Chondrocyte (in vitro differentiated cells): ENCODE measurements around the gene AP4E1. TPM values are rescaled to one million over a fixed set of nuclear protein-coding genes. Genes with fewer than 3 reads are reported as not detected.
A peak's percentile ranks its signal among the peaks of the same experiment; 100 is the strongest.
"Not testable (repeated sequence)": the region's sequence is repeated elsewhere in the genome, so short reads cannot be mapped to it uniquely, and the experiment has no call there.

ENCODE experiments used
- DNase-seq: peaks from one replicate; pipeline ENCODE4 v3.0.0; 2021; ENCODE audit warnings: mixed read lengths, low spot score
- H3K27ac Mint-ChIP-seq: one replicate; pipeline ENCODE4 v1.8.0; 2021; ENCODE audit warnings: mild to moderate bottlenecking, moderate library complexity, mixed read lengths; ENCODE audit not compliant: unreplicated experiment
- H3K27me3 Mint-ChIP-seq: 2 replicates; pipeline ENCODE4 v1.8.0; 2021; ENCODE audit warnings: low read depth, mixed read lengths
- H3K36me3 Mint-ChIP-seq: 2 replicates; pipeline ENCODE4 v1.8.0; 2021; ENCODE audit warnings: low read depth, mixed read lengths
- H3K4me1 Mint-ChIP-seq: 2 replicates; pipeline ENCODE4 v1.8.0; 2021; ENCODE audit warnings: low read depth, mild to moderate bottlenecking, mixed read lengths
- H3K4me3 Mint-ChIP-seq: one replicate; pipeline ENCODE4 v1.8.0; 2021; ENCODE audit warnings: mild to moderate bottlenecking, moderate library complexity, mixed read lengths; ENCODE audit not compliant: unreplicated experiment
- H3K9me3 Mint-ChIP-seq: 2 replicates; pipeline ENCODE4 v1.8.0; 2021; ENCODE audit warnings: low read depth, mixed read lengths
- total RNA-seq: library from RNA; stranded (reverse); gene quantifications from 3 replicates; pipeline ENCODE4 v1.2.1, GENCODE V29; 2021
- TF ChIP-seq, protein P1 (sequence below): fragments of 200-600 bp; sonication (generic); IDR thresholded peaks from 2 replicates; pipeline ENCODE4 v1.5.0; 2021; ENCODE audit warnings: antibody characterized with exemption, mild to moderate bottlenecking, moderate library complexity

The AP4E1 gene
- total RNA-seq, 1 donor from 2014 or later: 13.2 TPM

GRCh38 chr15:50944672-50945071 is 36.2 kb downstream of the AP4E1 start:
- Mint-ChIP-seq H3K4me3 (no peak overlapping the region), H3K4me1 (peaks cover 15% of the 10 kb centered on the region), H3K36me3 (peaks cover 15% of the 10 kb centered on the region), H3K27me3 (no peaks in the 10 kb centered on the region), H3K9me3 (no peaks in the 10 kb centered on the region), H3K27ac (no peak overlapping the region)
- no peak for DNase-seq
- TF ChIP-seq, protein P1, sequence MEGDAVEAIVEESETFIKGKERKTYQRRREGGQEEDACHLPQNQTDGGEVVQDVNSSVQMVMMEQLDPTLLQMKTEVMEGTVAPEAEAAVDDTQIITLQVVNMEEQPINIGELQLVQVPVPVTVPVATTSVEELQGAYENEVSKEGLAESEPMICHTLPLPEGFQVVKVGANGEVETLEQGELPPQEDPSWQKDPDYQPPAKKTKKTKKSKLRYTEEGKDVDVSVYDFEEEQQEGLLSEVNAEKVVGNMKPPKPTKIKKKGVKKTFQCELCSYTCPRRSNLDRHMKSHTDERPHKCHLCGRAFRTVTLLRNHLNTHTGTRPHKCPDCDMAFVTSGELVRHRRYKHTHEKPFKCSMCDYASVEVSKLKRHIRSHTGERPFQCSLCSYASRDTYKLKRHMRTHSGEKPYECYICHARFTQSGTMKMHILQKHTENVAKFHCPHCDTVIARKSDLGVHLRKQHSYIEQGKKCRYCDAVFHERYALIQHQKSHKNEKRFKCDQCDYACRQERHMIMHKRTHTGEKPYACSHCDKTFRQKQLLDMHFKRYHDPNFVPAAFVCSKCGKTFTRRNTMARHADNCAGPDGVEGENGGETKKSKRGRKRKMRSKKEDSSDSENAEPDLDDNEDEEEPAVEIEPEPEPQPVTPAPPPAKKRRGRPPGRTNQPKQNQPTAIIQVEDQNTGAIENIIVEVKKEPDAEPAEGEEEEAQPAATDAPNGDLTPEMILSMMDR: no peak

- Mint-ChIP-seq H3K9me3 (no peaks in the 10 kb centered on the region), H3K4me3 (no peak overlapping the region), H3K4me1 (peaks cover 8% of the 10 kb centered on the region), H3K27me3 (no peaks in the 10 kb centered on the region), H3K36me3 (peaks cover 20% of the 10 kb centered on the region), H3K27ac (no peak overlapping the region)
- no peak for DNase-seq
- TF ChIP-seq, protein P1: no peak
Measured at GRCh38 chr15:50945725-50946124, 37.2 kb downstream of the AP4E1 start.

- H3K27me3 Mint-ChIP-seq, H3K4me3 Mint-ChIP-seq, H3K27ac Mint-ChIP-seq, DNase-seq, H3K4me1 Mint-ChIP-seq, H3K9me3 Mint-ChIP-seq: not testable (repeated sequence)
- peaks cover 33% of the 10 kb centered on the region for H3K36me3 Mint-ChIP-seq
Measured at GRCh38 chr15:50950745-50951144, 42.3 kb downstream of the AP4E1 start.

DNA sequence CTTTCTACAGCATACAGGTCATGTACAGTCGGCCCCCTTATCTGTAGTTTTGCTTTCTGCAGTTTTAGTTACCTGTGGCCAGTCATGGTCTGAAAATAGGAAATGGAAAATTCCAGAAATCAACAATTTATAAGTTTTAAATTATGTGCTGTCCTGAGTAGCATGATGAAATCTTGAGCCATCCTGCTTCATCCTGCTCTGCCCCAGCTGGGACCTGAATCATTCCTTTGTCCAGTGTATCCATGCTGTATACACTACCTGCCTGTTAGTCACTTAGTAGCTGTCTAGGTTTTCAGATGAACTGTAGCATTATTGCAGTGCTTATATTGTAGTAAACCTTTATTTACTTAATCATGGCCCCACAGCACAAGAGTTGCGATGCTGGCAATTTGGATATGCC is 44.8 kb downstream of the AP4E1 start:
- TF ChIP-seq, protein P1: no peak
- Mint-ChIP-seq H3K27ac (peak overlapping the region; percentile 58), H3K4me3 (no peak overlapping the region), H3K4me1 (peaks cover 7% of the 10 kb centered on the region), H3K36me3 (peaks cover 45% of the 10 kb centered on the region), H3K27me3 (no peaks in the 10 kb centered on the region), H3K9me3 (peaks cover 6% of the 10 kb centered on the region)
- DNase-seq: no peak

DNA sequence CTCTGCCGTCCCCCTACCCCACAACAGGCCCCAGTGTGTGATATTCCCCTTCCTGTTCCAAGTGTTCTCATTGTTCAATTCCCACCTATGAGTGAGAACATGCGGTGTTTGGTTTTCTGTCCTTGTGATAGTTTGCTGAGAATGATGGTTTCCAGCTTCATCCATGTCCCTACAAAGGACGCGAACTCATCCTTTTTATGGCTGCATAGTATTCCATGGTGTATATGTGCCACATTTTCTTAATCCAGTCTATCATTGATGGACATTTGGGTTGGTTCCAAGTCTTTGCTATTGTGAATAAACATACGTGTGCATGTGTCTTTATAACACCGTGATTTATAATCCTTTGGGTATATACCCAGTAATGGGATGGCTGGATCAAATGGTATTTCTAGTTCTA is 46.4 kb downstream of the AP4E1 start:
- DNase-seq, H3K4me1 Mint-ChIP-seq, H3K27ac Mint-ChIP-seq, H3K27me3 Mint-ChIP-seq, H3K4me3 Mint-ChIP-seq: not testable (repeated sequence)
- Mint-ChIP-seq H3K9me3 (peaks cover 14% of the 10 kb centered on the region), H3K36me3 (peaks cover 59% of the 10 kb centered on the region)

DNA sequence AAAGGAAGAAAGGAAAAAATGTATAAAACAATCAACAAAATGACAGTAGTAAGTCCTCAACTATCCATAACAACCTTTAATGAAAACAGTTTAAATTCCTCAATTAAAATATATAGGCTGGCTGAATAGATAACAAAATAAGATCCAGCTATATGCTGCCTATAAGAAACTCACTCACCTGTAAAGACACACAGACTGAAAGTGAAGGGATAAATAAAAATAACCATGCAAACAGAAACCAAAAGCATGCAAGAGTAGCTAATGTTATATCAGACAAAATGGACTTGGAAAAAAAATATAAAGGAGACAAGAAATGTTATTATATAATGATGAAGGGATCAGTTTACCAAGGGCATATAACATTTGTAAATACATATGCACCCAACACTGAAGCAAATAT is 51.2 kb downstream of the AP4E1 start:
- TF ChIP-seq, protein P1: no peak
- Mint-ChIP-seq H3K9me3 (peaks cover 54% of the 10 kb centered on the region), H3K27me3 (no peaks in the 10 kb centered on the region), H3K27ac (no peak overlapping the region), H3K4me1 (no peaks in the 10 kb centered on the region), H3K4me3 (no peak overlapping the region), H3K36me3 (peaks cover 76% of the 10 kb centered on the region)
- DNase-seq: no peak
